Effector memory CD4-positive, alpha-beta T cell (primary cell): ENCODE data around the gene SLC25A47.

ENCODE experiments used
- DNase-seq, 3 donors: peaks; one replicate each; pipeline ENCODE4 v3.0.0-alpha.2; 2020
- H3K27ac ChIP-seq: 2 replicates; pipeline ENCODE4 v1.7.0; 2013; ENCODE audit warnings: mild to moderate bottlenecking, low read length, moderate library complexity; ENCODE audit not compliant: insufficient read depth, poor library complexity, severe bottlenecking
- H3K27me3 ChIP-seq: replicated peaks from 2 replicates; pipeline ENCODE4 v1.7.0; 2013; ENCODE audit warnings: mild to moderate bottlenecking, low read length; ENCODE audit not compliant: insufficient read depth, control insufficient read depth, poor library complexity, severe bottlenecking
- H3K36me3 ChIP-seq: 2 replicates; pipeline ENCODE4 v1.7.0; 2013; ENCODE audit warnings: mild to moderate bottlenecking, low read length, moderate library complexity; ENCODE audit not compliant: control insufficient read depth, insufficient read depth
- H3K4me1 ChIP-seq: 2 replicates; pipeline ENCODE4 v1.7.0; 2013; ENCODE audit warnings: low read length, mild to moderate bottlenecking; ENCODE audit not compliant: control insufficient read depth, insufficient read depth, poor library complexity, severe bottlenecking
- H3K4me3 ChIP-seq: 2 replicates; pipeline ENCODE4 v1.7.0; 2013; ENCODE audit warnings: low read length, low read depth, mild to moderate bottlenecking; ENCODE audit not compliant: insufficient read depth, poor library complexity, severe bottlenecking
- H3K9me3 ChIP-seq: 2 replicates; pipeline ENCODE4 v1.7.0; 2013; ENCODE audit warnings: mild to moderate bottlenecking, low read length, moderate library complexity; ENCODE audit not compliant: control insufficient read depth

The SLC25A47 gene

GRCh38 chr14:100312877-100313400 is 10.2 kb upstream of the SLC25A47 start:
- Histone ChIP-seq H3K4me3 (no peak overlapping the region), H3K27ac (no peak overlapping the region), H3K4me1 (no peaks in the 10 kb centered on the region), H3K36me3 (no peaks in the 10 kb centered on the region), H3K9me3 (no peaks in the 10 kb centered on the region), H3K27me3 (no peaks in the 10 kb centered on the region)
- DNase-seq, result no peak

- no peak overlapping the region for H3K27ac ChIP-seq
- H3K9me3 ChIP-seq, result no peaks in the 10 kb centered on the region
- no peaks in the 10 kb centered on the region for H3K27me3 ChIP-seq
- no peaks in the 10 kb centered on the region for H3K36me3 ChIP-seq
- no peak for DNase-seq
- no peak overlapping the region for H3K4me3 ChIP-seq
- no peaks in the 10 kb centered on the region for H3K4me1 ChIP-seq
These were observed 9.5 kb upstream of the SLC25A47 start for GRCh38 chr14:100313464-100314230.

- H3K4me3 ChIP-seq, result no peak overlapping the region
- H3K27ac ChIP-seq, result no peak overlapping the region
- DNase-seq, result no peak
- no peaks in the 10 kb centered on the region for H3K36me3 ChIP-seq
- no peaks in the 10 kb centered on the region for H3K9me3 ChIP-seq
- H3K27me3 ChIP-seq, result no peaks in the 10 kb centered on the region
- H3K4me1 ChIP-seq, result no peaks in the 10 kb centered on the region
These were observed 8.4 kb upstream of the SLC25A47 start for GRCh38 chr14:100314724-100315123.

GRCh38 chr14:100317389-100317788 is 5.8 kb upstream of the SLC25A47 start:
- no peaks in the 10 kb centered on the region for H3K4me1 ChIP-seq
- peak overlapping the region; percentile 50 for H3K4me3 ChIP-seq
- no peak for DNase-seq
- no peaks in the 10 kb centered on the region for H3K9me3 ChIP-seq
- no peak overlapping the region for H3K27ac ChIP-seq
- H3K27me3 ChIP-seq, result no peaks in the 10 kb centered on the region
- no peaks in the 10 kb centered on the region for H3K36me3 ChIP-seq

GRCh38 chr14:100317912-100318808 is 5.0 kb upstream of the SLC25A47 start:
- H3K4me3 ChIP-seq, result peak overlapping the region; percentile 50
- H3K9me3 ChIP-seq, result no peaks in the 10 kb centered on the region
- DNase-seq, result peak; percentile 30 to 41 (median 35)
- no peaks in the 10 kb centered on the region for H3K4me1 ChIP-seq
- no peak overlapping the region for H3K27ac ChIP-seq
- no peaks in the 10 kb centered on the region for H3K36me3 ChIP-seq
- no peaks in the 10 kb centered on the region for H3K27me3 ChIP-seq

GRCh38 chr14:100320157-100320856 is 2.8 kb upstream of the SLC25A47 start:
- Histone ChIP-seq H3K27me3 (no peaks in the 10 kb centered on the region), H3K4me3 (no peak overlapping the region)
- no peak for DNase-seq

GRCh38 chr14:100321473-100322137 is 1.5 kb upstream of the SLC25A47 start:
- Histone ChIP-seq H3K9me3 (no peaks in the 10 kb centered on the region), H3K27ac (no peak overlapping the region), H3K27me3 (no peaks in the 10 kb centered on the region), H3K4me1 (no peaks in the 10 kb centered on the region), H3K36me3 (no peaks in the 10 kb centered on the region), H3K4me3 (no peak overlapping the region)
- DNase-seq, result no peak

More at GRCh38 chr14:100320157-100320856, 2.8 kb upstream of the SLC25A47 start:
- no peaks in the 10 kb centered on the region for H3K4me1 ChIP-seq
- H3K36me3 ChIP-seq, result no peaks in the 10 kb centered on the region
- H3K27ac ChIP-seq, result no peak overlapping the region
- H3K9me3 ChIP-seq, result no peaks in the 10 kb centered on the region

GRCh38 chr14:100322138-100322957 is 791 bp upstream of the SLC25A47 start:
- no peak for DNase-seq
- Histone ChIP-seq H3K4me1 (no peaks in the 10 kb centered on the region), H3K27ac (no peak overlapping the region), H3K9me3 (no peaks in the 10 kb centered on the region), H3K36me3 (no peaks in the 10 kb centered on the region), H3K4me3 (no peak overlapping the region), H3K27me3 (no peaks in the 10 kb centered on the region)

GRCh38 chr14:100323942-100324307 is 786 bp downstream of the SLC25A47 start:
- DNase-seq, result no peak
- no peaks in the 10 kb centered on the region for H3K36me3 ChIP-seq
- no peaks in the 10 kb centered on the region for H3K4me1 ChIP-seq
- no peak overlapping the region for H3K4me3 ChIP-seq
- H3K27ac ChIP-seq, result no peak overlapping the region
- H3K27me3 ChIP-seq, result no peaks in the 10 kb centered on the region
- H3K9me3 ChIP-seq, result no peaks in the 10 kb centered on the region
